ENCODE results near the gene PTPRCAP.
A peak's percentile ranks its signal among the peaks of the same experiment; 100 is the strongest.

The PTPRCAP gene

DNA sequence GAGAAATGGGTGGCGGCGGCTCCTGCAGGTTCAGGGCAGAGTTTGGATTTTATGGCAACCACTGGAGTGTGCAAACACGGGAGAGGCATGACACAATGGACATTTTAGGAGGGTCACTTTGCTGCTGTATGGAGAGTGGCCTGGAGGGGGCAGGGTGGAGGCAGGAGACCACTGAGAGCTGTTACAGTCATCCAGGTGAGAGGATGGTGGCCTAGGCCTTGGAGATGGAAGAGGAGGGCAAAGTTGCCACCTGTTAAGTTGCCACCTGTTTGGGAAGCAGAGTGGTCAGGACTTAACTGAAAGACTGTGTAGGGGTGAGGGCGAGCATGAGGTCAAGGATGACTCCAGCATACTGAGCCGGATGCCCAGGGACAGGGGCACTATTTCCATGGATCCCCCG, 48.0 kb downstream of the PTPRCAP start:
- H3K4me1 Mint-ChIP-seq (ENCODE audit: low read depth) = peaks cover 61% of the 10 kb centered on the region
- peaks cover 30% of the 10 kb centered on the region for H3K36me3 Mint-ChIP-seq (ENCODE audit: low read depth)
- no peaks in the 10 kb centered on the region for H3K9me3 Mint-ChIP-seq
- intact Hi-C loops (cut with micrococcal nuclease) = loop anchor here (10.0 kb wide), 2 partner anchors 55 to 125 kb away; partner anchors contain the start of gene GRK2
- H3K27ac Mint-ChIP-seq = peak overlapping the region; percentile 3
- H3K4me3 Mint-ChIP-seq = no peak overlapping the region
- peaks cover 4% of the 10 kb centered on the region for H3K27me3 Mint-ChIP-seq

DNA sequence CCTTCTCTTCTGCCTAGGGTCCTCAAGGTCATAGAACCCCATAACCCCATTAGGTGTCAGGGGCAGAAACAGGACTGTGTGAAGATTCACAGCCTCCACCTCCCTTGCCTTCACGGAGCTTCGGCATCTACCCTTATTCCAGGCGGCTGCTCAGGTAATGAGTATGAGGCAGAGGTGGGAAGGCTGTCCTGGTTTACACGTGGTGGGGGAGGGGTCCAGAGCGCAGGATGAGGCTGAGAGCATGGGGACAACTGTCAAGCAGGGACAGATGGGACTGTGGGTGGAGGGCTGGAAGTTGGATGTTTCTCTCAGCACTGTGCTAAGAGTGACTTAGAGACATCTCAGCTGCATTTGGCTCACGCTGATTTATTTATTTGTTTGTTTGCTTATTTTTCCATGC, 50.0 kb downstream of the PTPRCAP start:
- Mint-ChIP-seq H3K4me1 (ENCODE audit: low read depth) (peaks cover 47% of the 10 kb centered on the region), H3K4me3 (no peak overlapping the region), H3K27ac (peak overlapping the region; percentile 12), H3K9me3 (no peaks in the 10 kb centered on the region), H3K27me3 (peaks cover 4% of the 10 kb centered on the region), H3K36me3 (ENCODE audit: low read depth) (peaks cover 14% of the 10 kb centered on the region)
- intact Hi-C loops (cut with micrococcal nuclease) = loop anchor here (10.0 kb wide), 2 partner anchors 53 to 123 kb away; partner anchors contain the start of gene GRK2

DNA sequence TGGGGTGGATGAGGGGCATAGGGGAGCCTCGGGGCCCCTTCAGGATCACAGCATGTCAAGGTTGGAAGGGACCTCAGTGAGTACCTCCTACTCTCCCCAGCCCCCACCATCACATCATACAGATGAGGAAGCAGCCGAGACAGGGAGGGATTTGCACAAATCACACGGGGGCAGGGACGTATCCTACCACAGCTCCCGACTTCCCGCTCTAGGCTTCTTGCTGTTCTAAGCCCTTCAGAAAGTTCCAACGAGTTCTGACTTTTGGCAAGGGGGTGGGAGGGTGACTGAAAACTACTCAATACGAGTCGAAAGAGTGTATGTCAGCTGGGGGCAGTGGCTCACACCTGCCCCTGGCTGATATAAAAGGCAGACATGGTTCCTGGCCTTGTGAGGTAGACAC, 50.4 kb downstream of the PTPRCAP start:
- no peak overlapping the region for H3K4me3 Mint-ChIP-seq
- H3K9me3 Mint-ChIP-seq = no peaks in the 10 kb centered on the region
- peak overlapping the region; percentile 12 for H3K27ac Mint-ChIP-seq
- peaks cover 47% of the 10 kb centered on the region for H3K4me1 Mint-ChIP-seq (ENCODE audit: low read depth)
- H3K36me3 Mint-ChIP-seq (ENCODE audit: low read depth) = peaks cover 10% of the 10 kb centered on the region
- intact Hi-C loops (cut with micrococcal nuclease) = loop anchor here (10.0 kb wide), 2 partner anchors 52 to 122 kb away; partner anchors contain the start of gene GRK2
- peaks cover 4% of the 10 kb centered on the region for H3K27me3 Mint-ChIP-seq

Measured in dendritic cell treated with granulocyte-macrophage colony-stimulating factor and Interleukin-4, amounts not matched to agents 40 ng/mL and 50 ng/mL, for 4 days (primary cell).